HG03469 (cell line): Measurements from ENCODE around the gene CLDN4.
"Not testable (repeated sequence)": the region's sequence is repeated elsewhere in the genome, so short reads cannot be mapped to it uniquely, and the experiment has no call there.

Experiments used
- ATAC-seq: cut with Tn5 transposase; IDR thresholded peaks from one replicate; pipeline ENCODE4 v1.9.1; 2021; ENCODE audit warnings: mild to moderate bottlenecking, moderate library complexity, moderate number of reproducible peaks; ENCODE audit not compliant: unreplicated experiment

Gene CLDN4

DNA sequence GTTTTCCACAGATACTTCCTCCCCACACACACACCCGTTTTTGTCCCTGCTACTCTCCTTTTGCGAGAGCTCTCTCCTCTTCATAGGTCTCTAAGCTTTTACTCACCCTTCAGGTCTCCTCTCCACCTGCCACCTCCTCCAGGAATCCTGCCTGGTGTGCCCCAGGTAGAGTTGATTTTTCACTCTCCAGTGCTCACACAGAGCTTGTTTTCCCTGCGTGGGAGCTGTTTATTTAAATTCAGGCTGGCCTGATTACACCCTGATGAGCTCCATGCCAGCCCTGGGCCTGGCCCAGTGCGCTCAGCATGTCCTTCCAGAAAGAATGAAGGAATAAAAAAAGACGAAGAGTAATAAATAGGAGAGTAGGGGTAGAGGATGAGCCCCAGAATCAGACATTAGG lies 7.5 kb upstream of the CLDN4 start:
- ATAC-seq = no peak

GRCh38 chr7:73823873-73824592 lies 6.8 kb upstream of the CLDN4 start:
- no peak for ATAC-seq

DNA sequence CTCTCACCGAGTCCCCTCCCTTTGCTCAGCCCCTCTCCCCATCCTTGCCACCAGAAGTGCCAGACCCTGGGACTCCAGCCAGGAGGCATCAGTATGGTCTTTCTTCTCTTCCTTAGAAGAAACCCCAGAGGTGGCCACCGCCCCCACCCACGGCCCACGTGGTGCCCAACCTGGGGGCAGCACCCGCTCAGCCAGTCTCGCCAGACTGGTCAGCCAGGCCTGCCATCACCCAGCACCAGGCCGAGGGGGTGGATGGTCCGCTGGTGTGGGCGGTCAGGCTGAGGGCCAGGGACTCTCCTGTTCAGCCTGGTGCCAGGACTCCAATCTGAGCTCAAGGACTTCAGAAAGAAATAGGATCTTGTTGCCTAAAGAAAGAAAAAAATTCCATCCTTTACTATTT lies 5.8 kb upstream of the CLDN4 start:
- no peak for ATAC-seq

DNA sequence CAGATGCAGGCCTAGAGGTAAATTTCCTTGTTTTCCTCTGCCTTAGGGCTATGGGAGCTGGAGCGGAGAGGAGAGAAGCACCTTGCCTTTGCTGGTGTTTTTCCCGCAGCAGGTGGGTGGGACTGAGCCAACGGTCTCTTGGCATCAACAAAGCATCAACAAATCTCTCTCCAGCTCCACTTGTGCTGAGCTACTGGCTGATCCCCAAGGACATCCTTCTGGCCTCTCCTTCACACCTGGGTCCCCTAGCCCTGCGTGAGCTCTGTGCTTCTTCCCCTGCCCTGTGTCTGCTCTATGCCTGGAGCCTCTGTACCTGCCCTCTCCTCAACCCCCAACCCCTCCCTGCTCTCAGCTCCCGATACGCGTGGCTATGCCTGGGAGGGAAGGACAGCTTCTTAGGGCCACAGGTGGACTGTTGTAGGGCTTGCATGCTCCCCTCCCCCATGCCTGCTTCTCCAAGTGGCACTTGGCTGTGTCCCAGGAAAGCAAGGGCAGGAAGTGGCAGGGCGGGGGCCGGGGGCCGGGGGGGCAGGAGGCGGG lies 3.2 kb upstream of the CLDN4 start:
- ATAC-seq = no peak

- ATAC-seq = no peak
Measured at GRCh38 chr7:73828107-73828803, 2.5 kb upstream of the CLDN4 start.

GRCh38 chr7:73828972-73829371 lies 1.8 kb upstream of the CLDN4 start:
- ATAC-seq = no peak

DNA sequence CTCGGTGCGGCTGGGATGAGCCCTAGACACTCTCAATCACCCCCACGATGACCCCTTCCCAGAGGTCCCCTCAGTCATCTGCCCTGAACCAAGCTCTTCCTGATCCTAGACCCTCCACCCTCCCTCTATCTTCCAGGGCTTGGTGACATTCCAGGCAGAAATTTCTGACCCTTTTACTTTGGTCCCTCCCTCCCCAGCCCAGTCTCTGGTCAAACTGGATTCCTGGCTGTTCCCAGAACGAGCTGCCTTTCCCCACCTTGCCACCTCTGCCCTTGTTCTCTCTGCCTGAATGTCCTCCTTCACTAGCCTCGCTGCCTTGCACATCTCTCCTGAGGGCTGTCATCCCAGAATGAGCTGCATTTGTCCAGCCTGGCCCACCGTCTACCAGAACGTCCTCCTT lies 1.3 kb upstream of the CLDN4 start:
- ATAC-seq = no peak

DNA sequence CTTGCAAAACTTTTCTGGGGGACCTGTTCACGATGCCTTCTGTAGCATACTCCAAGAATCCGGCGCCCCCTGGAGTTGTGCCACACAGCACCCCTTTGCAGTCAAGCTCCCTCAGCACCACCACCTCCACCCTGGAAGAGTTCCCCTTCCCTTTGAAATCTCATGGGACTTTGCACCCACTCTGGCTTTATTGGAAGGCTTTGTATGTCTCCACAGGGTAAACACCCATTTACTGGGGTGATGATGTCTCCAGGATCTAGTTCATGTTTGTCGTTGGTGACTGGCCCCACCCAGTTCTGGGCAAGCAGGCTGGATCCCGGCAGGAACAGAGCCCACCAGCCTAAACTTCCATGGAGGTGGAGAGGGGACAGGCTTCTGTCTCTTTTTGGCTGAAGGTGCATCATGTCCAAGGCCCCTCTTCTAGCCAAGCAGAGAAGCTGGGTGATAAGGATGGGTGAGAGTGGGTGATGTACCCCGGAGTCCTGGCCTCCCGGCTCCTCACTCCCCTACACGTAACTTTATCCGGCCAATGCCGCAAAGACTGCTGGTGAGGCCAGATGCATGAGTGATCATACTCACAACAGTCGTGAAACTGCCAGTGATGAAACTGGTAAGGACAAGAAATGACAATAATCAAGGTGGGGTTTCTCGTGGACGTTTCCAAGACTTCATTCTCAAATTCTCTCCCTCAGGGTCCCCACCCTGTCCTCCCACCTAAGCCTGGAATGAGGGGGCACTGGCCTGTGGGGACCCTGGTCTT lies 695 bp upstream of the CLDN4 start:
- ATAC-seq = no peak

- ATAC-seq = no peak
Measured at GRCh38 chr7:73831584-73831833, 713 bp downstream of the CLDN4 start.

GRCh38 chr7:73831834-73832651 lies 1.2 kb downstream of the CLDN4 start:
- no peak for ATAC-seq

GRCh38 chr7:73832806-73833205 lies 2.0 kb downstream of the CLDN4 start:
- ATAC-seq = no peak

- no peak for ATAC-seq
Measured at GRCh38 chr7:73833251-73833919, 2.6 kb downstream of the CLDN4 start.

DNA sequence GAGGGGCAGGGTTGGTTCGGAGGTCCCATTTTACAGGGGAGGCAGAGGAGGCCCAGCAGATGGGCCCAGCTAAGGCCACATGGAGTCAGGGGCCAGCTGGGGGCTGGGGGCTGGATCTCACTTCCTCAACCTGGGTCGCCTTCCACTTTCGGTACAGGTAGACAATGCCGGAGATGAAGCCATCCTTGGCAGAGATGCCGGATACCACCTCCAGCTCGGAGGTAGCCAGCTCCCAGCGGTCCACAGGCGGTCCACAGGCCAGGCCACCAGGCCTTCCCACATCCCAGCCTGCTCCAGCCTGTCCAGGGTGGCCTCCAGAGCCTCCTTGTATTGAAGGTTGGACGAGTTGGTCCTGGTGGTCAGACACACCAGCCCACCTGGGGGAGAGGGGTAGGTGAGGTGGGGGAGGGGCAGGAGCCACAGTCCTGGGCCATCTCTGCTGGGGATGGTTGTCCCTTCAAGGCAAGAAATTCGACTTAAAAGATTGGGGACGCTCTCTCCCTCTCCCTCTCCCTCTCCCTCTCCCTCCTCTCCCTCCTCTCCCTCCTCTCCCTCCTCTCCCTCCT lies 3.9 kb downstream of the CLDN4 start:
- no peak for ATAC-seq

DNA sequence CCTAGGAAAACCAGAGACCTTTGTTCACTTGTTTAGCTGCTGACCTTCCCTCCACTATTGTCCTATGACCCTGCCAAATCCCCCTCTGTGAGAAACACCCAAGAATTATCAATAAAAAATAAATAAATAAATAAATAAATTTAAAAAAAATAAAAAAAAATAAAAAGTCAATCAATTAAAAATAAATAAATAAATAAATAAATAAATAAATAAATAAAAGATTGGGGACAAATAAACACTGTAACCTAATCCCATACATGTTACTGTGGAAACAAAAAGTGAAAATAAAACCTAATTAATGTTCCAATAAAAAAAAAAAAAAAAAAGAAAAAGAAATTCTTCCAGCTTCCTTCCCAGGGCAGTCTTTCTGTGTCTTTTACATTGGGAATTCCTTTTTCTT lies 6.4 kb downstream of the CLDN4 start:
- ATAC-seq = not testable (repeated sequence)

DNA sequence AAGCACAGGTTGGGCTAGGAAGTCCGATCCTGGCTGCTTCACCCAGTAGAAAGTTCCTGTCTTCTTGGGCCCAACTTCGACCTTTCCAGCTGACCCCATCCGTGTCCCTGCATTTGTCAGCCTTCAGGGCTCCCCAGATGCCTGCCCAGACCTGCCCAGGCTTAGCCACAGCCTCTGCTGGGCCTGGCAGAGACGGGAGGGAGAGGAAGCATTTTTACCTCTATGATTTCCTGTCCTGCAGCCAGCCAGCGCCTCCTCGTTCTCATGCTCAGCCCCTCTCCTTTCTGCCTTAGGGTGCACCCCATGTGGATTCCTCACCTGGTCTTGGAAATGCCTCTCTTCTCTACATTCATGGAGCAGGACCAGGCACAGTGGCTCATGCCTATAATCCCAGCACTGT lies 7.8 kb downstream of the CLDN4 start:
- ATAC-seq = no peak

DNA sequence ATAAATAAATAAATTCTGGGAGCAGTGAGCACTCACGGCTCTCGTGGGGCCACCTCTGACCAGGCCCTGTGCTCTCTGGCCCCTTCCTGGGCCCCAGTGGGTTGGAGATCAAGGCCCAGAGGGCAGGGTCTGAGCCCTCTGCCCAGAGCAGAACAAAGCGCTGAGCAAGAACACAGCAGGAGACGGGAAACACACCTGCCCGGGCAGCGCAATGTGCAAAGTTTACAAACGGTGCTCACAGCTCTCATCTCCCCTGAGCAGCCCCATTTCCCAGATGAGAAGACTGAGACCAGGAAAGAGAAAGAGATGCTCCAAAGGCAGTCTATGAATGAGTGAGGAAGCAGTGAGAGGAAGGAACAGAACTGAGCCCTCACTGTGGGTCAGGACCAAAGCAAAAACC lies 8.5 kb downstream of the CLDN4 start:
- no peak for ATAC-seq

DNA sequence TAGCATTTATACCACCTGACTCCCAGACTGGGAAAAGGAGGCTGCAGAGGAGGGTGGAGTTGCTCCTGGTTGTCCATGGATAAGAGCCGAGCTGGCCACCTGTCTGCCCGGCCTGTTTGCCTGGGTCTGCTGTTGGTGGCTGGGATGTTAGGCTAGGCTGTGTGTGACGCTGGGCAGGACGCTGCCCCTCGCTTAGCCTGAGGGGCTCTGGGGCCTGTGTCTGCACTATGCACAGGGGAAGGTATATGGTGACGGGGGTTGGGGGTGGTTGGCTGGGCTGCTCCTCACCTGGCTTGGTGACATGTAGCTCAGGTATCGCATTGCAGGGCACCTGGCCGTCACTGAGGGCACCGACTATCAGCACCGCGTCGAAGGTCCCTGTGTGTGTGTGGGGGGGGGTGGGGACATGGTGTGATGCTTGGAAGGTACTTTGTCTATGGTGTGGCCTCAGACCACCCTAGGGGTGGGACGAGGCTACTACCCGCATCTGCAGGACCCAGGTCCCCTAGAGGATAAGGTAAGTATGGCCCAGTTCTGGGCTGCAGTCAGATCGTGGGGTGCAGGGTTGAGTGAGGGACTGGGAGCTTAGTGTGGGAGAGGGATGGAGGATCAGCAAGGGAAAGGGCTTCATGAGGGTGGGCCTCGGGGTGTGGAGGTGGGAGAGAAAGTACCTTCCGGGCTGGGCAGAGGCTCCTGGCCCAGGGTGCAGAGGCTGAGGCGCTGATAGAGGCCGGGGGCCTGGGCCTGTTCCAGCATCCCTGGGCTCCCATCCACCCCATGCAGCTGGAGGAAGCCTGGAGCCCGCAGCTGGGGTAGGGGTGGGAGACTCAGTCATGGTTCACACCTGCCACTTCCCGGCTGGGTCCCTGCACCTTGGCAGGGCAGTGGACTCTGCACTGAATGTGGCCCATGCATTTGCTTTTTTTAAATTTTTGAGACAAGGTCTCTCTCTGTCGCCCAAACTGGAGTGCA lies 9.2 kb downstream of the CLDN4 start:
- ATAC-seq = no peak

GRCh38 chr7:73840715-73841379 lies 10.1 kb downstream of the CLDN4 start:
- ATAC-seq = no peak

DNA sequence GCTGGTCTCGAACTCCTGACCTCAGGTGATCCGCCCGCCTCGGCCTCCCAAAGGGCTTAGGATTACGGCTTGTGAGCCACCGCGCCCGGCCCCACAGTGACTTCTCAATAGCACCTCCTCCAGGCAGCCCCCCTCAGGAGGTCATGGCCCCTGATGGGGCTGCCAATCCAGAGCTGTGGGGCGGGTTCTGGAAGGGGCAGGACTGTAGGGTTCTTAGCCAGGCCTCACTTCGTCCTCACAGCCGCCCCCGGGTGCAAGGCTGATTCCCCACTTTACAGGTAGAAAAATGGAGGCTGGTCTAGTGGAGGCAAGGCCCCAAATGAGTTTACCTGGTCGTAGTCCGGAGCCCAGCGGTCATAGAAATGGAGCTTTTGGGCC lies 10.9 kb downstream of the CLDN4 start:
- no peak for ATAC-seq
